ENCODE results near the gene TLCD5.

The TLCD5 gene

DNA sequence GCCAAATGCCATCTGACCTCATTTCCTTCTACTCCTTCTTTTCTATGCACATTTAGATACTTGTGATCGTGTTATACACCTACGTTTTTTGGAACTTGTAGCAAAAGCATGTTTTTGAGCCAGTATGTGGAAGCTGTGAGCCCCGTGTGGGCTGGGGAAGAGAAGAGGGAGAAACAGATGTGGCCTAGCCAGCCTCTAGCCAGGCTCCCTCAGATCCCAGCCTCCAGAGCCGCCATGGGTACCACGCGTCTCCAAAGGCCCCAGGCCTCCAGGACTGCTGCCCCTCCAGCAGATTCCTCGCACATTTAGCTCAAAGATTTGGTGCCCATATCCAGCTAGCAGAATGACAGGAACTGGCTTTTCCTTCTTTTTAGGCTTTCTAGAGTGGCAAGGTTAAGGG is 17.0 kb upstream of the TLCD5 start:
- no peak for DNase-seq

DNA sequence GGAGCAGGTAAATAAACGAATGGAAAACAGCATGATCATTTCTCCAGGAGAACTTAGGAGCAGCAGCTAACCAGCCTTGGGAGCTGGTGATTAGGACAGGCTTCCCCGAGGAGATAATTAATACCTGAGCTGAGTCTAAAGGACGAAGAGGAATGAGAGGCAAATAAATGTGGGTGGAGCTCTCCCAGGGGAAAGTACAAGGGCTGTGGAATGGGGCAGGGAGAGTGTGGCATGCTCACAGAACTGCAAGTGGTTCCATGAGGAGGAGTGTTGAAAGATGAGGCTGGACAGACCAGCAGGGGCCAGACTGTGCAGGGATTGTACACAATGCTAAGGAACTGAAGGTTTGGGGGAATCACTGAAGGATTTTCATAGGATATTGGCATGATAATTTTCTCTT is 14.2 kb upstream of the TLCD5 start:
- DNase-seq = no peak

DNA sequence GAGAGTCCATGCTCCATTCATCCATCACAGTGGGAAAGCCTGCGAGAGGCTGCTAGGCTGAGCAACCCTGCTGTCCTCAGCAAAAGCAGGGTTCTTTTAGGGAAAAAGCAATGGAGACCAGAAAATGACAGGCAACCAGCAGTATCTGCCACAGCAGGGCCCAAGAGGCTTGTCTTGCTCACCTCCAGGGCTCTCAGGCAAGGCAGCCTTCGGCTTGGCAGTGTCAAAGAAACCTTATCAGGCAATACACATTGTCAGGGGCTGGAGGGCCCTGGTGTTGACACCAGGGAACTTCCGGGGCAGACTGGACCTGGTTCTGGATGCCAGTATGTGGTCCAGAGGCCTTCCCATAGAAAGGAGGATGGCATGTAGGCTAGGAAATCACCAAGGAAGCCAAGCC is 10.2 kb upstream of the TLCD5 start:
- DNase-seq = no peak

DNA sequence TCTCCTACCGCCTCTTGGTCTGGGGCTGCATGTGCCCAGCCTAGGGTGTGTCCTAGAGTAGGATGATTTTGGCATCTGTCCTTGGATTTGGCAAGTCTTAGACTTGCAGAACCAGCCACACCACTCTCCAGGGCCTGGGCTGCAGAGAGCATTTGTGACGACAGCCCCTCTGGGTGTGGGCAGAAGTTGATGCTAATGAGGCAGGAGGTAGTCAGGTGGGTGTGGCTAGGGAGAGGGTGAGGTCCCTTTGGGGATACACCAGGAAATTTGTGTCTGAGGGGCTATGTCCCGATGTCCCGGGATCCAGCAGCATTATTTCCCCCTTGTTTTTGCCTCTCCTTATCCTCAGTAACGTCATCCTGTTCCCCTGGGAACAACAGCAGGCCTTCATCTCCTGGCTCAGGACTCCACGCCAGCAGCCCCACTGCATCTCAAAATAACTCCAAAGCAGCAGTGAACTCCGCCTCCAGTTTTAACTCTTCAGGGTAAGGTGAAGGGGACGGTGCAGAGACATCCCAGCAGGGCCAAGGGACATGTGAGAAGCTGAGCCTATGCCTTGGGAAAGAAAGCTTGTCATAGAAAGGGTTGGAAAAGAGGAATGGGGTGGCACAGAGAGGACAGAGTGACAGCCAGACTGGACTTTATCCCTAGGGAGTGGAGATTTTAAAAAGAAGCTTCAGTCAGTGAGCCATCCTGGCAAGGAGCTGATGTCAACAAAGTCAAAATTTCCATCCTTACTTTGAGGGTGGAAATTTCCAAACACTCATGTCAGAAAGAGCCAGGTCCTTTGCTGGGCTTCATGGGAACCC is 8.0 kb upstream of the TLCD5 start:
- peak; percentile 53 for DNase-seq

DNA sequence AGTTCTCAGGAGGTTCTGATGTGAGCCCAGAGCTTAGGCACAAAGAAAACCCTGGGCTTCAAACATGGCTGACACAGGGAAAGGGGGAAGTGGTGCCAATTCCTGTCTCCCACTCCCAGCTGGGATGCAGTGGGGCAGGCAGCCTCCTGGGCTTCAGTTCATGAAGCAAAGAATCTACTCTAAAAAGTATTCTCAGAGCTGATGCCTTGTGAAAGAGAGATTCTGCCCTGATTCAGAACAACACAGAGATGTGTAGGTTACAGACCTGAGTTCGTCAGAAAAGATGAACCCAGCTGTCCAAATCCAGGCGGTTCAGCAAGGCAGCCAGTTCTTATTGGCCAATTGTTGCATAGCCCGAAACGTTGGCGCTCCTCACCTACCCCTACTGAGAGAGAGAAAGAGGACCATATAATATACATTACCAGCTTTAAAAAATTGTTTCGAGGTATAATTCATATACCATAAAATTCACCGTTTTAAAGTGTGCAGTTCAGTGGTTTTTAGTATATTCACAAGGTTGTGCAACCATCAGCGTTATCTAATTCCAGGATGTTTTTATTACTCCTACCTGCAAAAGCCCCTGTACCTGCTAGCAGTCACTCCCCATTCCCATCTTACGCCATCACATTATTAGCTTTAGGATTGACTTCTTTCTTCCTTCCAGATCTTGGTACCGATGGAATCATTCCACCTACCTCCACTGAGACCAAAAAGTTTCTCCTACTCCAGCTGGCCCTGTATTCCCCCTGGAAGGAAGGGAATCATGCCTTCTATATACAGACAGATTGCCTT is 7.2 kb upstream of the TLCD5 start:
- no peak for DNase-seq

DNA sequence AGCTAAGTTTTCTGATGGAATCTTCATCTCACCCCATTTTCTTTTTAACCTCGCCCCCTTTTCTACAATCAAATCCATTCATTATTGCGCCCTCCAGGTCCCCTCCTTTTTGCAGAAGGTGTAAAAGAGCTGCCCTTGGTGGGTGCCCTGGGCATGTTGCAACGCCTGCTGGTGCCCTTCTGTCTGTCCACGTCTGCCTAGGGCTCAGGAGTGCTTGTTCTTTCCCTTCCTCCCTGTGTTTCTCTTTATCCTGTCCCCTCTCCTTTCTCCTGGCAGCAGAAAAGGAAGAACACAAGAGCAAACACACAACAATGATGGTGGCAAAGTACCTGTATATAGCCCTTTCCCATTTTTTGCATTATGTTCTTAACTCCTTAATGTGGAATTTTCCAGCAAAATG is 6.2 kb upstream of the TLCD5 start:
- DNase-seq = no peak

DNA sequence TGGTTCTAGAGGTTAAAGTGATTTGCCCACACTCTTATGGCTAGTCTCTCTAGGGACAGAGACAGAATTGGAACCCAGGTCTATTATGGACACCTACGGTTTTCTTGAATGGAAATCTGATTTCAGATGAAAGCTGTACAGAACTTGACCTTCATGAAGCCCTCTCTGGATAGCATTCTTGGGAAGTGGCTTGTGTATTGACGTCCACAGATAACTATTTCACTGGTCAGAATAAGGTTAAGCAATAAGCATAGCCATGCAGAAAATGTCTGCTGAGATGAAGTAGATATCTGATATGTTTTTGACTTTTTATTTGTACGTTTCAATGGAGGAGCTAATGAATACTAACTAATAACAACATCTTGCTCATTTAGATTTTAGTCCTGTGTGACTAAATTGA is 1.1 kb downstream of the TLCD5 start:
- no peak for DNase-seq

DNA sequence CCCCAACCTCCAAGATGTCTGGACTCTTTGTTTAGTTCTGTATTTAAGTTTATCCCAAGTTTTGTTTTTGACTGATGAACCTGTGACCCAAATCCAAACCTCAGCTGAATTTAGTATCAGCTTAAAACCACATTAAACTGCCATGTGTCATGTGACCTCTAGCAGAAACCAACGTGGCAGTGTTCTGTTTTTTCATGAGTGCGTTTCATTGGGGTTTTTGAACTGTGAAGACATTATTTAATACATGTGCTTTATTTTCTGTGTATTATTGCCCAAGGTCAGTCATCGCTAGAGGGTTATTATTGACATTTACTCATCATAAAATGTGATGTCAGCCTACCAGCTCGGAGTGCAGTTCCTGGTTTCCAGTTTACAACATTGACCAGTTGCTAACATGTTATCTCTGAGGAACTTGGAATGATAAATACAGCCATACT is 1.8 kb downstream of the TLCD5 start:
- DNase-seq = no peak

DNA sequence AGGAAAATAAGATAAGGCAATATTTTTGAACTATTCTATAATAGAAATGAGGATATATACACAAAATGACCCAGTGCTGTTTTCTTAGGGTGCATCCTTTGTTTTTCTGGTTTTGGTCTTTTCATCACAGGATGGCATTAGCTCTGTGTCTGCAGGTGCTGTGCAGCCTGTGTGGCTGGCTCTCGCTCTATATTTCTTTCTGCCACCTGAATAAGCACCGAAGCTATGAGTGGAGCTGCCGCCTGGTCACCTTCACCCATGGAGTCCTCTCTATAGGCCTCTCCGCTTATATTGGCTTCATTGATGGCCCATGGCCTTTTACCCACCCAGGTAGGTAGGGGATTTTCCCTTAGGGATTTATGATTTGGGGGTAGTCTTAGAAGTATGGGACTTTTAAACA is 2.2 kb downstream of the TLCD5 start:
- no peak for DNase-seq

DNA sequence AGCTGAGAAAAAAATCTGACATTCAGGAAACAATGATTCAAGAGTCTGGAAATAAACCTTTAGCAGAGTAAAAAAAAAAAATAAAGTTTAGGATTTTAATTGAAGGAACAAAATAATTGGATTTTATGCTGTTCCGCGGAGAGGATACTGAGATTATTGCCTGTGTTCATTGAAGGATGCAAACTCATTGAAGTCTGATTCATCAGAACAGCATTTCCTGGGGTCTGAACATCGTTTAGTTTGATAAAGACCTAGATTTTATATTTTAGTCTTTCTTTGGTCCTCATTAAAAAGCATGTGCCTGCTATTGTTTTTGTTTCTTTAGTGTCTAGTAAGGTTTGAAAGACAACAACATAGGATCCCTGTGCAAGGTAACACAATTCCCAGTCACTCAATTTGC is 4.5 kb downstream of the TLCD5 start:
- DNase-seq = no peak

DNA sequence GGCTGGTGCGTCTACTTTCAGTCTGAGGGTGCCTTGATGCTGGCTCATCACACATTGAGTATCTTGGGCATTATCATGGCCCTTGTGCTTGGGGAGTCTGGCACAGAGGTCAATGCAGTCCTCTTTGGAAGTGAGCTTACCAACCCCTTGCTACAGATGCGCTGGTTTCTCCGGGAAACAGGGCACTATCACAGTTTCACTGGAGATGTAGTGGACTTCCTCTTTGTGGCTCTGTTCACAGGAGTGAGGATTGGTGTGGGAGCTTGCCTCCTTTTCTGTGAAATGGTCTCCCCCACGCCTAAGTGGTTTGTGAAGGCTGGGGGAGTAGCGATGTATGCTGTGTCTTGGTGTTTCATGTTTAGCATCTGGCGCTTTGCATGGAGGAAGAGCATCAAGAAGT is 4.9 kb downstream of the TLCD5 start:
- DNase-seq = no peak

DNA sequence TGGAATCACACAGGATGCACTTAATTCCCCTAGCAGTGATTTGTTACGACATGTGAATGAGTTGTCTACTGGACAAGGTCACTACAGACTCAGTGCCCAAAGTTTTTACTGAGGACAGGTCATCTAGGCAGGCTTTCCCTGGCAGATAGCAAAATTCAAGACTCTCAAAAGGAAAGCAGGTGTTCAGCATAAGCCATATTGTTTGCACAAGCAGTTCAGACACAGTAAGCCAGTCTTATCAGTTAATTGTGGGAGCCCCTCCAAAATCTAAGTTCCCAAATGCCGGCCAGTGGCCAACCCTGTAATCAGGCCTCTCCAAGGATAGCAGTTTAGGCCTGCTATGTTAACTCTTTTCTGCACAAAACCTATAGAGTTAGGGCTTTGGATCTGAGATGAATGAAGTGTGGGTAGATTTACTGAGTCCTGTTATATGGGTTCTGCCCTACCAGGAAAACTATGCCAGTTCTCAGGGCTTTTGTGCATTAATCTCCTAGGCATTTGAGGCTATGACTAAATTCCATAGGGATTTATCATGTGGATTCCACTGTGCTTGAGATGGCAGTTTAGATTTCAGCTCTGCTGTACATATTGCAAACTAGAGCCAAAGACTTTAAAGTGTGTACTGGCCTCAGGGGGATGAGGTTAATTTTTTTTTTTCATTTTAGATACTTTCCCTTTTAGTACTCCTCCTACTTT is 6.3 kb downstream of the TLCD5 start:
- no peak for DNase-seq

DNA sequence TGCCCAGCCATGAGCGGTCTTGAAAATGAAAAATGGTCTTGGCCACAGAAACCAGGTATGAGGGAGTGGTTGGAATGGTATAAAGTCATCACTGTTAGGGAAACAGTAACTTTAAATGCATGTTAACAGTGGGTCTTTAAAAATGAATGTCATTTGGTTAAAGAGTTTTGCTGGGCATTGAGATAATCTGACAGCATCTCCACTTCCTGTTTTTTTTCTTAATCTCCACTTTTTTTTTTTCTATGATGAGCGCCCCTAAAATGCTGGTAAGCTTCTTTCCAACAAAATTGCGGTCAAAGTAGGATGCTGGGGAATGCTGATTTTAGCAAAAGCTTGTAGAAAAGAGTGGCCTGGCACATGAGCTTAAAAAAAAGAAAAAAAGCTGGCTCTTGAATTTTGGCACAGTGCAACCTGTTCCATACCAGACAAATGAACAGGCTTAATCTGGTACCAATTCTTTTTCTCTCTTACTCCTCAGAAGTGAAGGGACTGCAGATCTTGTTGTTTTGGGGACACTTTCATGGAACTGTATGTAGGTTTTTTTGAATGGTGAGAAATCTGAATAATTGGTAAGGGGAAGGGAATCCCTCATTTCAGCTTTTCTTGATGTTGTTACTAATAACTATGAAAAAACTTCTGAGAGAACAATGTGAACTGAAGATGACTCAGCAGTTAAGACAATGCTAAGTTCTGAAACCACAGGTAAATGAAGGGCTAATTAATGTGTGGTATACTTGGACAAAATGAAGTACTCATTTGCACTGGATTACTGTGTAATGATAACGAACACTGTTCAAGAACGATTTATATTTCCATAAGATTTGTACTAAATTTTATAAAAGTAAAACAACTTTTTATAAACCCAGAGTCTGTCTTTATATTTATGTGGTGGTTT is 8.0 kb downstream of the TLCD5 start:
- DNase-seq = no peak

DNA sequence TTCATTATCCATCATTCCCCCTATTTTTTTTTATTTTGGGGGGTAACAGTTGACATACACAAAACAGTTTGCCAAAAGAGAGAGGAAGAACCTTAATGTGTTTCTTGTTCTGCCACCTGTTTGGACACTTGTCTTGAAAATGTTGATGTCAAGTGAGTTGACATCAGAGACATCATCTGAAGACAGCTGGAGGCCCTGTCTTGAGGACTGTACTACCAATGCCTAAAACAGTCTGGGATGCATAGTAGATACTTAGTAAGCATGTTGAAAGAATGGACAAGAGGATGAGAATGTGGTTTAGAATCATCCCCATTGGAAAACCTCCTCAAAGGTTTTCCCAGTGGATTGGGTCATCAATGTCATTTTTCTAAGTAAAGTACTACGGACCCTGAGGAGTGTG is 8.7 kb downstream of the TLCD5 start:
- DNase-seq = no peak

DNA sequence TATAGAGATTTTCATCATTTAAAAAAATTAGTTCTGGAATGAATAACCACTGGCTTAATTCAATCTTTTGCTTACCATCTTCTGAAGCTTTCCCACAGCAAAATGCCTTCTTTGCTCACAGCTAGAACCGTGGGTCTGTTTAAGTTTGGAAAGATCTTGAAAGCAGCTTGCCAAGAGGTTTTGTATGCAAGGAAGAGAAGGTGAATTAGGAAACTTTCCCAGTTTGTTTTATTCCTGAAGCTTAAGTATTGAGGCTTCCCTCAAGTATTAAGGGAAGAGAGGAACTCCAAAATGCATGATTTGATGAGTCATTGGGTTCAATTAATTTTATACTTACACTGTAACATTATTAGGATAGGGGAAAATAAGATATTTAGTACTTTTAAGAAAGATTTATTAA is 9.2 kb downstream of the TLCD5 start:
- DNase-seq = no peak

DNA sequence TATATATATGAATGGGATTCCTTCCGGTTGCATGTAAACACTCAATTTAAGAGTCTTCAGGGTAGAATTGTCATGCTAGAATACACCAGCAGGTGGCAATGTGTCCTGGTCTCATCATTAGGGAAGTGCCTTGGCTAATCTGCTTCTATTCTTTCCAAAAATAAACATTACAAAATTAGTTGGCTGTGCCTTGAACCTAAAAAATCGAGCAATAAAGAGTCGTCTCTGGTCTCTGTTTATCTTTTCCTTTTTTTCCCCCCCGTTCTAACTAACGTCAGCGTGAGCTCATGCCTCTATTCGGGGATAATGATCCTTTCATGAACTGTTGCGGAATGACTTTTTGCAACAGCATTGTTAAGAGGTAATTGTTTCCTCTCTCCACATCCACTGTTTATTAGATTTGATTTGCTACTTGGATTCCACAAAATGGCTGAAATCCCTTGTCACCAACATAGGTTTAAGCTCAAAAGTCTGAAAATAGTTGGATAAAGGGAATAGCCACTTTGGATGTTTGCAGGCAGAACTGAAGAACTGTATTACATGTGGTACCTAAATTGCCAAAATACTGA is 9.9 kb downstream of the TLCD5 start:
- peak; percentile 65 for DNase-seq

DNA sequence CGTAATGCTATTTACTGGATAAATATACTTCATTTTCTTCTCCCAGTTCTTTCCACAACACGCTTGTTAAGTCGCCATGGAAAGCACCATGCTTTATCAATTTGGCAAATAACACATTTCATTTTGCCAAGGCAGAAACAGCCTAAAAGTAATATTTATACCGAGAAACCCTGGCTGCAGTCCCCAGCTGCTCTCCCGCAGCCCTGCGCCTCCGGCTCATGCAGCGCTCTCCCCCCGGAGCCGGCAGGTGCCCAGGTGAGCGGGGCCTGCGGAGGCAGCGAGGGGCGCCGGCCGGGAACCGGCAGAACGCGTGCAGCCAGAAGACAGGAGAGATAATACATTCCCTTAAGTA is 10.4 kb downstream of the TLCD5 start:
- DNase-seq = no peak

DNA sequence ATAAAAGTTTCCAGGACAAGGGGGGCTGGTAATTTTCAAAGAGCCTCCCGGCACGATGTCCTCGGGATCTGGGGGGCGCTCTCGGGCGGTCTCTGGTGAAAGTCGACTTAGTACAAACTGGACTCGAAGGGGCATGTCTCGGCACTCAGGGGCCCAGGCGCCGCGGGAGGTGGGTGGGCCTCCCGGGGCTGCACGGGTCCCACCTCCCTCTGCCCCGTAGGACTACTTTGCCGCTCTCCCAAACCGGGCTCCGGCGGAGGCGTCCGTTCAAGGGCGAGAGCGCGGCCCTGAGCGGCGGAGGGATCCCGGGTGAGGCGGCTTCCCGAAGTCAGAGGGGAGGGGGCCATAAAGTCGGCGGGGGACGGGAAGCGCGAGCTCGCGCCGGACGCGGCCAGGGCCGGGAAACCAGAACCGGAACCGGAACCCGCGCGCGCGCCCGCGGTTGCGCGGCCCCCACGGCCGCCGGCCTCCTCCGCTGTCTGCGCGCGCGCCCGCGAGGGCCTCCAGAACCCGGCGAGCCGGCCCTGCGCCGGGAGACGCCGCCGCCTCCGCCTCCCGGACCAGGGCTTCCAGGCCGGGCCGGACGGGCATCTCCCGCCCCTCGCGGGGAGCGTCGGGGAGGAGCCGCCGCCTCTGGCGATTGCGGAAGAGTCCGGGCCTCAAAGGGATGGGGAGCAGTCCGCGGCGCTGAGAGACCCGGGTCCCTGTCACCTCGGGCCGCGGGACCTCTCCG is 11.0 kb downstream of the TLCD5 start, which contains the start of gene ARHGEF12:
ARHGEF12 (plus strand) TSS at position 506 of the 733 bp plus-strand sequence. CDS start 831 bp downstream, outside the sequence.
- peak; percentile 97 for DNase-seq

DNA sequence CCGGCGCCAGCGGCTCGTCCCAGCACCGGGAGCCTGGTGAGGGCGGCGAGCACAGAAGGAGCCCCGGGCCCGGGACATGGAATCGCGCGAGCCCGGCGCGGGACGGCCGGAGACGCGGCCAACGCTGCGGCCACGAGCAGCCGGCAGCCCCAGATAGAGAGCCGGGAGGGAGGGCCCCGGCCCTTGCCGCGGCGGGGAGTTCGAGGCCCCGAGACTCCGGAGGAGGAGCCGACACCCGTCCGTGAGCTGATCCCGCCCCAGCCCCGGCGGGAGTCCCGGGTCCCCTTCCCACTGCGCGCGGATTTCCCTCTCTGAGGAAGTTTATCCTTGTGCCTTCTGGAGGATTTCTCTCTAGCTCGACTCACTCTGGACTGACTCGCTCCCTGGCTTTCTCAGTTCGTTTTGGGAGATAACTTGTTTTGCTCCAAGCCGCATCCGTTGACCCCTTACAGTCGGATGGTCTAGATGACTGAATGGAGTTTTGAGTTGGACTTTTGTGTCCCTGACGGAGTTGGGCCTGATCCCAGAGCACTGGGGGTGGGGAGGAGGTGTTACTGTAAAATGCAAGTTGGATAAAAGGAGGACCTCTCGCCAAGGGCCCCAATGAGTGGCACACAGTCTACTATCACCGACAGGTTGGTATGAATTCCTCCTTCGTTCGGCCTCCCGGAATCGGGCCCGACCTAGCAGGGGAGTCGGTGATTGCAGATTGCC is 11.7 kb downstream of the TLCD5 start:
- peak; percentile 76 for DNase-seq

DNA sequence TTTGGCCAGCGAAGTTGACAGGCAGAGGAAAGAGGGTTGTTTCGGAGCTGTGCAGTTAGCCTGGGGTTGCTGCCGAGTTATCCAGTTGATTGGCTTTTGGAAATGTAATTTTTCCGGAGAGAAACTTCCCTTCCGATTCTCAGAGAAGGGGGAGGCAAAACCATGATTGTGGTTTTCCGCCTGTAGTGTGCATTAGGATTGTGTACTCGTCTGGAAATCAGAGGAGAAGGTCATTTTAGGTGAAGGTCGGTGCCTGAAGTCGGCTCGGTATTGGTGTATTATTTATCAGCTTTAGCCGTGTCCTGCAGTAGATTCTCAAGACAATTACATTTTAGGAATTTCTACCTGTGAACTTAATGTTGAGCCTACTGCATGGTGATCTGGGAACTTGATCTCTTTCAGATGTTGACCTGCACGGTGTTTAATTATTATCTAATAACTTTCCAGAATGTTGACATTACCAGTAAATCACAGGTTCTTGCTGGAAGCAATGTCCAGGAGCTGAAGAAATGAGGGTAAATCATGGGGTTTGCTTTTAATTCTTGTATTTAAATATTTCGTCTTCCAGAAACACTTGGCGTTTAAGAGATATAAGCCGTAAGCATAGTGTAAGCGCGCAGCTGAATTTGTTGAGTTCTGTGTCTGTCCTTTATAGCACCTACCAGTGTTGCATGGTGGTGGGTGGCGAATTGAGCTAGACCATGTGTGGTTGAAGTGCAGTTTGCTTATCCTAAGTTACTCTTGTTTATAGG is 12.4 kb downstream of the TLCD5 start:
- no peak for DNase-seq

Measured in left hindlimb (tissue), 1 donor.